HTR-8/SVneo (cell line): ENCODE data around the gene CEACAM21.
A peak's percentile ranks its signal among the peaks of the same experiment; 100 is the strongest.

Source experiments
- DNase-seq: peaks from one replicate; pipeline ENCODE4 v3.0.0; 2011; ENCODE audit warnings: low spot score, mixed read lengths; ENCODE audit not compliant: insufficient read length
- FAIRE-seq: peaks from 2 replicates; lab custom pipeline; 2011; peaks lifted over from hg19 to GRCh38; lab: Jason Lieb, UNC

Gene CEACAM21

GRCh38 chr19:41575998-41576397, at the start of gene CEACAM21:
TSS of gene CEACAM21 (plus strand) at chr19:41576166. CDS start at chr19:41576275, 109 bp downstream.
- DNase-seq (no peak), FAIRE-seq (no peak)

- no peak for DNase-seq
- no peak for FAIRE-seq
These were observed 48.9 kb upstream of the CEACAM21 start for GRCh38 chr19:41527089-41527488.

GRCh38 chr19:41528106-41528505, 47.9 kb upstream of the CEACAM21 start:
- DNase-seq, result no peak
- FAIRE-seq, result no peak

- FAIRE-seq, result no peak
These were observed 46.3 kb upstream of the CEACAM21 start for GRCh38 chr19:41529484-41530183.

DNA sequence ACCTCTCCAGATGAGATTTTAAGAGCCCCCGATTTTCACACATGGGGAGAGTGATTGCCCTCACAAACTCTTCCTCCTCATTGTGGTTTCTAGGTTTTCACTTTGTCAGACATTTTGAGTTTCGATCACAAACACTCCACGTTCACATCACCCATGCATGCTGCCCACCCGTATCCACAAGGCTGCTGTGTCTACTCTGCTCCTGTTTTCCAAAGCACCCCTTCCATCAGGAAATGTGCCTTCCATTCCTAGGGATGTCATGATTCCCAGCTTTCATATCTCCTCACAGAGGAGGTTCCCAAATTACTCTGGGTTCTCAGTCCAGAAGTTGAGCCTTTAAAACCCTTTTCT, 45.8 kb upstream of the CEACAM21 start:
- no peak for DNase-seq

More at GRCh38 chr19:41529484-41530183, 46.3 kb upstream of the CEACAM21 start:
- DNase-seq, result no peak

GRCh38 chr19:41530761-41531301, 45.1 kb upstream of the CEACAM21 start:
- FAIRE-seq (no peak), DNase-seq (no peak)

More for the DNA sequence above, 45.8 kb upstream of the CEACAM21 start:
- FAIRE-seq, result no peak

DNA sequence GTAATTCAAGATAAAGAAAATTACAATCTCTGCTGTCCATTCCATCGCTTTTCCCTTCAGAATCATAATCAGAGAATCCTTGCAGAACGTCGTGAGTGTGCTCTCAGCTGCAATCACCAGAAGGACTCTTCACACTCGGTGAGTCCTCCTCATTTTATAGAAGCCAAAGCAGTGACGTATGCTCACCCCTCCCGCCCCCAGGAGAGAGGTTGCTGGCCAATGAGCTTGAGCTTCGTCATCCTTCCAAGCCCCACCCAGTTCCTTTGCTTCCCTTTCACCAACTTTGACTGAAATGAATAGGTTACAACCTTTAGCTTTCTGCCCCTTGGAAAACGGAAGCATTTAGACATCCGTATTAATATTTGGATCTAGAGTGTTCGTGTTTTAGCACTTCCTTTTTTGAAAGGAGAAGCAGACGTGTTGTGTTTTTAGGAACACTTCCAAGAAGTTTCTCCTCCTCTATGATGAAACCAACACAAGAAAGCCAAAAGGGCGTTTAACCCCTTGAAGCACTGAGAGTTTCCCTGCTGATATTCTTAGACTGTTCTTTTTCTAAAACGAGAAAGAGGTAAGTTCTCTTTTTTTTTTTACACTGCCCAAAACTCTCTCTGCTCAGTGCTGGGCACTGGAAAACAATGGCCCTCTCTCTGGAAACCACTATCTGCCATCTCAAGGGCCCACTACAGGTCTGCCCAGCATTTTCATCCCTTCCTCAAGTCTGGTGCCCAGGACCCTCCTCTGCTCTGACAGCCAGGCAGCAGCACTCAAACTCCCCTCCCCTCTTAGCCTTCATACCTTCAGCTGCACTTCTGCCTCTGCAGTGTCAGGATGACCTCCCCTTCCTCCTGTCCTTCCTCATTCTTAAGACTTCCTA, 44.3 kb upstream of the CEACAM21 start:
- DNase-seq, result peak; percentile 13
- no peak for FAIRE-seq

DNA sequence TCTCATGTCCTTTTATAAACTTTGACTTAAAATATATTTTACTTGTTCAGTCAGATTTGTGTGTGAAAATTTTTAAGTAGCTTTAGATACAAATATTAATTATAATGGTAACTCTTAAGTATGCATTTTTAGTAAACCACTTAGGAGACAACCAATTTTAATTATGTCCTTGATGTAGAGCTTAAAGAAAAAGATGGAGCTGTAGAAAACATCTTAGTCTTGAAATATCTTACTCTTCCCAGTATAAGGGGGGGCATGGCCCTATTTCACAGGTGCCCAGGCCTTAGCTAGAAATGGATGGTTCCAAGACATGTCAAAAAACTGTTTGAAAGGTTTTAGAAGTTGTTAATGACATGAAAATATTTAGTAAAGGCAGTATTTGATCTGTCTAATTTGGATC, 43.4 kb upstream of the CEACAM21 start:
- DNase-seq, result no peak
- FAIRE-seq, result no peak

DNA sequence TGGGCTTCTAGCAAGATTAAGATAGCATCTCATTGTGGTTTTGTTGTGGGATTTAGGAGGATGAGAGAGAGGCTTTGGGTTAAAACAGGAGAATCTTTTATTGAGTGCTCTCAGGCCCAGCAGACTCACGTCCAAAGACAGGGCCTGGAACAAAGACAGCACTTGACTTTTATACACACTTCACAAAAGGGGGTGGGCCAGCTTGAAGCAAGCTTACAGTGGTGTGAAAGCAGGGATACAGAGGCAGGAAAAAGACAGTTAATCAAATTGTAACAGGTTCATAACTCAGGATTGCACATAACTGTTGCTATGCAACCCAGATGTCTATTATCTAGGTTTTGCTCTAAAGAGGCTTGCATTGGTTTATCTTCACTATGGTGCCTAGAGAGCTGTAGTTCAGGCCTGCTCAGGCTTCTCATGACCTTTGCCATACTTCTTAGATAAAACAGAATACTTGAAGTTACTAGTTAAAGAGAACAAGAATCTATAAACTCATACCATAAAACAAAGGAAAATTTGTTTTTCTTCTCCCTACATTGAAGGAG, 42.2 kb upstream of the CEACAM21 start:
- FAIRE-seq (no peak), DNase-seq (no peak)

GRCh38 chr19:41535029-41535622, 40.8 kb upstream of the CEACAM21 start:
- no peak for FAIRE-seq
- no peak for DNase-seq

DNA sequence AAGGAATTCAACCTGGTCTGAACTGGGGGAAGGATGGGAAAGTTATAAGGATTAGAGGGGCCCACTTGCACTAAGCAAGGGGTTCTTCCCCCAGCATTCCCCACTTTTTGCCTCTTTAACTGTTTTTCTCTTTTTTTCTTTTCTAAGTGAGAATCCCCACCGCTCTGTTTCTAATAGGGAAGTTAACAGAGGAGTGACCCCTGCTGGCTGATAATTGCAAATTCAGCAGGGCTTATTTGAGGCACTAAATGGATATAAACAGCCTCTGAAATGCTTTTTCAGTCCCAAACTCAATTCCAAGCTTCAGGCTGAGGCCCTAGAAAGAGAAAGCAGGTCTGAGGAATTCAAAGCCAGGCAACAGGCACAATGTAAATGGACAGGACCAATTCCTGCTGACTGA, 38.2 kb upstream of the CEACAM21 start:
- FAIRE-seq (no peak), DNase-seq (no peak)

DNA sequence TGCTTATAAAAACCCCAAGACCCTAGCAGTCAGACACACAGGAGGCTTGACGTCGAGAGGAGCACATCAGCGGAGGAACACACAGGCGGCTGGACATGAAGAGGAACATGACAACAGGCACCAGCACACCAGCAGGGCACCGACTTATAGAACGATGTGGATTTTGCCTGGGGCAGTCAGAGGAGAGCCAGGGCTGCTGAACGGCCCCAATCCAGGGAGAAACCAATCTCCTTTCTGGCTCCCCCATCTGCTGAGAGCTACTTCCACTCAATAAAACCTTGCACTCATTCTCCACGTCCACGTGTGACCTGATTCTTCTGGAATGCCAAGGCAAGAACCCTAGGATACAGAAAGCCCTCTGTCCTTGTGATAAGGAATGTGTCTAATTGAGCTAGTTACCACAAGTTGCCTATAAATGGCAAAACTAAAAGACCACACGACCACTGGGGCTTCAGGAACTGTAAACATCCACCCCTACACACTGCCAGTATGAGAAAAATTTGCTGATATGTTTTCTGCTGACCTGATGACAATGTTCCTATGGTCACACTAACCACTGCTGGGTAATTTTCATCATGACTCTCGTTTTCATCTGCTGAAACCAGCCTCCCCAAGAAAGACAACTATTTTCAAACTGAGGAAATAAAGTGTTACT, 35.8 kb upstream of the CEACAM21 start:
- DNase-seq, result no peak
- FAIRE-seq, result no peak

DNA sequence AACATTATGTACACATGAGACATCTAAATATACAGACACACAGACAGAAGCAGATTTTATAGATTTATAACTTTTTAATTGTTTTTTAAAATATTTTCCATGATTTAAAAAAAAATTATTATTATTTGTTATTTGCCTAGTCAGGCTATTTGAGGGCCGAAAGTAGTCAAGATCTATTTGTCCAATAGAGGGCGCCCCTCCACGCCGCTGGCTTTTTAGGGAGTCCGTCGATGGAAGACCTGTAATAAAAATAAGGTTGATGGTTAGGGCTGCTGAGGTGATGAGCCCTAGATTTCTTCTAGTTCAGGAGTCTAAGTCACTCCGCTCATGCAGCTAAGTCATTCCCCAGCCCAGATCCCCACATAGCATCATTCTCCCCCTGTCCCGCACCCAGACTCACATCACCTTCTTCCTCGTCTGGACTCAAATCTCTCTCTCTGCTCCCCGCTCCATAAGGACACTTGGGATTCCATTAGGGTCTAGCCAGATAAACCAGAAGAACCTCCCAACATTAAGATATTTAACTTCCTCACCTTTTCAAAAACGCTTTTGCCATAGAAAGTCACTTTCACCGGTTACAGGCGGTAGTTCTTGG, 33.9 kb upstream of the CEACAM21 start:
- no peak for FAIRE-seq
- peak; percentile 18 for DNase-seq

DNA sequence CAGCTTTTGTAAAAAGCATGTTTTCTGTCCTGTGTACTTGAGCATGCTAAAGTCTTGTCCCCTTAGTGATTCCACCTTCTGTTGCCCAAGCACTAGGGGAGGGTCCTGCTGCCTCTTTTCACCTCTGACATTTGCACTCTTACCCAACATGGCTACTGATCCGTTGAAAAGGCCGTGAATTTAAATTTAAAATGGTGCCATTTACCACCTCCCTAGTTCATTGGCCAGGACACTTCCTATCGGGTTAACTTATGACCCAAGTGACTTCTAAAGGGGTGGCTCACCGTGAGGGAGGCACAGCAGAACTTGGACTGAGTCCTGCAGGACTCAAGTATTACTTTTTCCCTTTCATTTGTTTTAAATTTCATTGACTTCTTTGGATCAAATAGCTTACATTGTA, 33.3 kb upstream of the CEACAM21 start:
- no peak for FAIRE-seq
- DNase-seq, result no peak

- FAIRE-seq (no peak), DNase-seq (no peak)
These were observed 32.4 kb upstream of the CEACAM21 start for GRCh38 chr19:41543582-41543981.

GRCh38 chr19:41545547-41545946, 30.4 kb upstream of the CEACAM21 start:
- no peak for FAIRE-seq
- DNase-seq, result no peak

DNA sequence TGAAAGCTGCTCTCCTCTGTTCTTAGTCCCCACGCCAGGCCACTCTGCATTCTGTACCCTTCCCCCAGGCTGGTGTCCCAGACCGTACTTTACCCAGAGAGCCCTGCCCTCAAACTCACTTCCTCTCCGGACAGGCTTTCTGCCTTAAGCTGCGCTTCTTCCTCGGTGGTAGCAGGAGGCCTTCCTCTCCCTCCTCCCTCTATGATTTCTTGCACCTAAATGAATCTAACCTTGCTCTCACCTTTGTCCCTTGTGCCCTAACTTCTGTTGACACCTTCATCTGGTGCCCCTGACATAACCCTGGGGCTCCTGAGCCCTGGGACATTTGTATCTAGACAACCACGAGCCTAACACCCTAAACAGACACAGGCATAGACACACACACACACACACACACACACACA, 29.6 kb upstream of the CEACAM21 start:
- DNase-seq, result no peak
- no peak for FAIRE-seq

GRCh38 chr19:41546961-41547360, 29.0 kb upstream of the CEACAM21 start:
- no peak for FAIRE-seq

GRCh38 chr19:41547569-41547968, 28.4 kb upstream of the CEACAM21 start:
- FAIRE-seq (no peak), DNase-seq (no peak)

More at GRCh38 chr19:41546961-41547360, 29.0 kb upstream of the CEACAM21 start:
- DNase-seq, result no peak

- DNase-seq, result no peak
- no peak for FAIRE-seq
These were observed 27.9 kb upstream of the CEACAM21 start for GRCh38 chr19:41548047-41548446.
